Fibroblast of villous mesenchyme (primary cell): ENCODE results near the gene LST1. TPM values are rescaled to one million over a fixed set of nuclear protein-coding genes. Genes with fewer than 3 reads are reported as not detected.

Experiments used
- DNase-seq: peaks from one replicate; pipeline ENCODE4 v3.0.0-alpha.2; 2010; ENCODE audit warnings: low read depth
- H3K4me3 ChIP-seq: 2 replicates; pipeline ENCODE4 v1.5.1; 2011; ENCODE audit warnings: low read depth, mild to moderate bottlenecking, low read length
- CTCF ChIP-seq: IDR thresholded peaks from 2 replicates; pipeline ENCODE4 v1.5.1; 2012; ENCODE audit warnings: low read depth, mild to moderate bottlenecking, low read length; ENCODE audit not compliant: insufficient read depth
- total RNA-seq: library from RNA; depleted of rRNA; stranded (reverse); fragments of >200 nt; gene quantifications from 2 replicates; pipeline ENCODE4 v1.2.3, GENCODE V29; 2012

LST1 gene
- not detected in 2 replicates for total RNA-seq

DNA sequence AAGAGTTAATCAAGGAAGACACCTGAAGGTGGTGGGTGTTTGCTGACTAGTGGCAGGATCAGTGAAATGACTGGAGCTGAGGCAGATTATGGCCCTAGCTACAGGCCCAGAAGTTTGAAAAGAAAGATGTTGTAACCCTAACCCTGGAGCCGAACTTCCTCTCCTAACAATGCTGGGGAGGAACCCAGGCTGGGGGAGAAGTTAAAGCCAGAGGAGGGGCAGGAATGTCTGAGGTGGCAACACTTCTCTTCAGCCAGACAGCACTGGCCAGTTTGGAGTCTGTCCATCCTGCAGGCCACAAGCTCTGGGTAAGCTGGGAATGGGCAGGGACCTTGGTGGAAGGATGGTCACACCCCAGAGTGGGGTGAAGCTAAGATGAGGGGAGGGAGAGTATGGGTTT lies at the start of gene LST1:
TSS of gene LST1 (plus strand) at position 270 of the 400 bp plus-strand sequence. CDS start 1,023 bp downstream, outside the sequence.
- no peak for TF ChIP-seq CTCF
- DNase-seq = no peak

GRCh38 chr6:31538805-31539400 lies 47.2 kb upstream of the LST1 start:
- no peak for TF ChIP-seq CTCF
- H3K4me3 ChIP-seq = peak overlapping the region; percentile 73
- DNase-seq = no peak

More for the DNA sequence above, at the start of gene LST1:
- no peak within 1 kb of the TSS for H3K4me3 ChIP-seq

GRCh38 chr6:31540640-31541039 lies 45.4 kb upstream of the LST1 start:
- DNase-seq = no peak
- H3K4me3 ChIP-seq = peak overlapping the region; percentile 73
- TF ChIP-seq CTCF = no peak

DNA sequence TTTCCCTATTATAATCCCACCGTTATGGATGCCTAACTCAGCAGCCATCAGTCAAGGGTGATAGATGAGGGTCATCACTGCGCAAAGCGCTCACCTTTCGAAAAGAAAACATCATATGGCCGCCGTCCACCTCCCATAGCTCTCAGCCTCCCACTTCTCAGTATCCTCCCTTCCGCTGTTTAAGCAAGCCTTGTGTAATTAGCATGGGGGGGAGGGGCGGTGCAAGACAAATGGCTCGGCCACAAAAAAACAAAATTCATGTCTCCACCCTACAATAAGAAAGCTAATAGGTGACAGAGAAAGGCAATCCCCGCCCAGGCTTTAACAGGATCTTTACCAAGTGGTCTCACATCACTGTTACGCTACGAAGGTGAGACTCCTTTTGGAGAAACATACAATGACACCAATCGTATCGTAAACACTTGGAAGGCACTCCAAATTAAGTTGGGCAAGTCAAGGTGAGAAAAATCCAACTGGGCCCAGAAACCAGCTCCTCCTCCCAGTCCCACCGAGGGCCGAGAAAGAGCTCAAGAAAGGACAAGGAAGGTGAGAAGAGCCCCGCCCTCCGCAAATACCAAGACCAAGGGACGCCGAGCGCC lies 44.9 kb upstream of the LST1 start:
- DNase-seq = peak; percentile 76
- no peak for TF ChIP-seq CTCF

DNA sequence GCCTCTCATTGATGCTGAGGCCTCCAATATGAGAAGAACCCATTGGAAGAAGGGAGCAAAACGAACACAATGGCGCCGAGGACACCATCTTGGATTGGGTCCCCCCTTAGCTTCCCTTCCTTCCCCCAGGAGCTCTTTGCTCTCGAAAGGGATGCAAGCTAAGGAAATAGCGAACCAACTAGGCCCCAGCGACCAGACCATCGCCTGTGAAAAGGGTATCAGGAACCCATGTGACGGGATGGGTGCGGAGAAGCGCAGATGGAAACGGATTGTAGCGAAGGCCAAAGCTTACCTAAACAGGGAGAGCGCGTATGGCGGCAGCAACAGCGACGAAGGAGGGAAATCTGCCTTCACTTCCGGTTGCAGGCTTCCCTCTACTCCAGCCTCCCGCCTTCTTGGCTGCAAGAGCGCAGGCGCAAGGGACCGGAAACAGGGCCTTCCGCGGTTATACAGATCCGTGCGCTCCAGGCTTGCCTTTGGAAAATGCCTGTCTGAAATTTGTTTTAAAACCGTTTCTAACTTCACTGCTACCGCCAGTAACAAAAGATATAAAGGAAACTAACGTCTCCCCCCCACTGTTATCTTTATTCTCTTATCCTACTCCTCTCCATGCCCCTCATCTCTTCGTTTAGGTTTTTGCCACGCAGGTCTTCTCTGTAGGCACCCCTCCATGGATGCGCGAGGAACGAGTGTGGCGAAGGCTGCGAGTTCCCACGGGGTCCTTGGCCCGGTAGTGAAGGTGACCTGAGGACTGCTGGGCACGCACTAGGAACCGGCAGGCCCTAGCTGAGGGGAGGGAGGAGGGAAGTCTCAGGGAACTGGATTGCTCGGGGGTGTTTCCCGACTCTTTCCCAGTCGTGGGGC lies 44.2 kb upstream of the LST1 start, which contains the start of gene DDX39B:
TSS of gene DDX39B (minus strand) at position 346 of the 864 bp plus-strand sequence. CDS start 1,471 bp downstream, outside the sequence.
- no peak for TF ChIP-seq CTCF
- DNase-seq = peak; percentile 99
- peak within 1 kb of the TSS; percentile 73 for H3K4me3 ChIP-seq

More for the DNA sequence above, 44.9 kb upstream of the LST1 start:
- H3K4me3 ChIP-seq = peak overlapping the region; percentile 73

GRCh38 chr6:31543639-31544038 lies 42.4 kb upstream of the LST1 start:
- no peak for DNase-seq
- no peak for TF ChIP-seq CTCF
- H3K4me3 ChIP-seq = no peak overlapping the region
